ENCODE results near the gene SNAP23.

SNAP23 gene

GRCh38 chr15:42495361-42496212 is at the start of gene SNAP23:
Gene SNAP23 (plus strand): TSS chr15:42495634. CDS start chr15:42511847, 16,213 bp downstream.
- peak within 1 kb of the TSS; percentile 89 for H3K4me3 ChIP-seq (ENCODE audit: low read depth, low read length)
- no peak for TF ChIP-seq CTCF (IDR thresholded peaks at IDR 0.05; ENCODE audit: low read depth, low read length, missing control alignments)
- DNase-seq (ENCODE audit: low read depth) = peak; percentile 60

- H3K4me3 ChIP-seq (ENCODE audit: low read depth, low read length) = no peak overlapping the region
- no peak for TF ChIP-seq CTCF (IDR thresholded peaks at IDR 0.05; ENCODE audit: low read depth, low read length, missing control alignments)
- DNase-seq (ENCODE audit: low read depth) = no peak
Observed at GRCh38 chr15:42447599-42447998, 47.8 kb upstream of the SNAP23 start.

- DNase-seq (ENCODE audit: low read depth) = no peak
- no peak overlapping the region for H3K4me3 ChIP-seq (ENCODE audit: low read depth, low read length)
- no peak for TF ChIP-seq CTCF (IDR thresholded peaks at IDR 0.05; ENCODE audit: low read depth, low read length, missing control alignments)
Observed at GRCh38 chr15:42448281-42448680, 47.2 kb upstream of the SNAP23 start.

- TF ChIP-seq CTCF (IDR thresholded peaks at IDR 0.05; ENCODE audit: low read depth, low read length, missing control alignments) = no peak
- no peak for DNase-seq (ENCODE audit: low read depth)
- H3K4me3 ChIP-seq (ENCODE audit: low read depth, low read length) = no peak overlapping the region
Observed at GRCh38 chr15:42449770-42450424, 45.5 kb upstream of the SNAP23 start.

- no peak for TF ChIP-seq CTCF (IDR thresholded peaks at IDR 0.05; ENCODE audit: low read depth, low read length, missing control alignments)
- no peak overlapping the region for H3K4me3 ChIP-seq (ENCODE audit: low read depth, low read length)
- DNase-seq (ENCODE audit: low read depth) = no peak
Observed at GRCh38 chr15:42450425-42450790, 45.0 kb upstream of the SNAP23 start.

- H3K4me3 ChIP-seq (ENCODE audit: low read depth, low read length) = no peak overlapping the region
- TF ChIP-seq CTCF (IDR thresholded peaks at IDR 0.05; ENCODE audit: low read depth, low read length, missing control alignments) = no peak
- DNase-seq (ENCODE audit: low read depth) = no peak
Observed at GRCh38 chr15:42453826-42454225, 41.6 kb upstream of the SNAP23 start.
